ENCODE data around the gene C6orf47. TPM values are rescaled to one million over a fixed set of nuclear protein-coding genes. Genes with fewer than 3 reads are reported as not detected.

Gene C6orf47
- total RNA-seq, 1 experiment from 2014 or later = 19.4 TPM

- DNase-seq = no peak
- ChIA-PET CTCF (no interaction called here), POLR2A (interaction anchor here (1.5 to 1.7 kb wide), 3 partner anchors 11 to 37 kb away, joined by 4 read pairs; no protein-coding TSS in a partner anchor)
- Histone ChIP-seq H3K4me3 (ENCODE audit: low read depth, low read length) (peak overlapping the region; percentile 50), H3K36me3 (ENCODE audit: control insufficient read depth, insufficient read depth, low read length) (peaks cover 5% of the 10 kb centered on the region), H3K27me3 (replicated peaks; ENCODE audit: control insufficient read depth, insufficient read depth, low read length) (no peaks in the 10 kb centered on the region), H3K4me1 (peaks cover 35% of the 10 kb centered on the region), H3K9me3 (no peaks in the 10 kb centered on the region)
- H3K9me3 Mint-ChIP-seq (ENCODE audit: unreplicated experiment) = no peaks in the 10 kb centered on the region
- peak overlapping the region; percentile 87 for H3K27ac Mint-ChIP-seq (ENCODE audit: unreplicated experiment)
- H3K4me1 Mint-ChIP-seq (ENCODE audit: low read depth, unreplicated experiment) = peaks cover 21% of the 10 kb centered on the region
- H3K27me3 Mint-ChIP-seq (ENCODE audit: insufficient read depth, unreplicated experiment) = no peaks in the 10 kb centered on the region
- no peak for TF ChIP-seq CTCF (IDR thresholded peaks at IDR 0.05; ENCODE audit: insufficient read depth in 1 of 2, low read depth in 1 of 2, low read length in 1 of 2, severe bottlenecking in 1 of 2, unreplicated experiment in 1 of 2)
- BruUV-seq (replicated peaks) = TSS peak; percentile 37
- H3K36me3 Mint-ChIP-seq (ENCODE audit: insufficient read depth, unreplicated experiment) = peaks cover 30% of the 10 kb centered on the region
- intact Hi-C loops (cut with micrococcal nuclease; ENCODE audit: unreplicated experiment) = loop anchor here (2.0 to 5.0 kb wide), 2 partner anchors 21 to 35 kb away; partner anchors contain the start of genes CLIC1 and LY6G5C
- H3K4me3 Mint-ChIP-seq (ENCODE audit: unreplicated experiment) = peak overlapping the region; percentile 91
These were observed 41.3 kb upstream of the C6orf47 start for GRCh38 chr6:31701666-31702404.

GRCh38 chr6:31700740-31701401 is 40.3 kb upstream of the C6orf47 start:
- peaks cover 39% of the 10 kb centered on the region for H3K36me3 Mint-ChIP-seq (ENCODE audit: insufficient read depth, unreplicated experiment)
- Histone ChIP-seq H3K4me3 (ENCODE audit: low read depth, low read length) (peak overlapping the region; percentile 50), H3K27me3 (replicated peaks; ENCODE audit: control insufficient read depth, insufficient read depth, low read length) (no peaks in the 10 kb centered on the region), H3K4me1 (peaks cover 37% of the 10 kb centered on the region), H3K9me3 (no peaks in the 10 kb centered on the region), H3K36me3 (ENCODE audit: control insufficient read depth, insufficient read depth, low read length) (peaks cover 5% of the 10 kb centered on the region)
- CTCF ChIA-PET = no interaction called here
- TF ChIP-seq CTCF (IDR thresholded peaks at IDR 0.05; ENCODE audit: insufficient read depth in 1 of 2, low read depth in 1 of 2, low read length in 1 of 2, severe bottlenecking in 1 of 2, unreplicated experiment in 1 of 2) = no peak
- peaks cover 28% of the 10 kb centered on the region for H3K4me1 Mint-ChIP-seq (ENCODE audit: low read depth, unreplicated experiment)
- no peaks in the 10 kb centered on the region for H3K27me3 Mint-ChIP-seq (ENCODE audit: insufficient read depth, unreplicated experiment)
- DNase-seq = peak in 1 of 2 experiments; percentile 42
- TSS peak; percentile 33 for BruUV-seq (replicated peaks)
- peak overlapping the region; percentile 91 for H3K4me3 Mint-ChIP-seq (ENCODE audit: unreplicated experiment)
- H3K27ac Mint-ChIP-seq (ENCODE audit: unreplicated experiment) = peak overlapping the region; percentile 74
- POLR2A ChIA-PET = no interaction called here
- H3K9me3 Mint-ChIP-seq (ENCODE audit: unreplicated experiment) = no peaks in the 10 kb centered on the region
- intact Hi-C loops (cut with micrococcal nuclease; ENCODE audit: unreplicated experiment) = loop anchor here (5.0 kb wide), 1 partner anchor 36 kb away; the partner anchor contains the start of gene CLIC1

GRCh38 chr6:31697555-31697954 is 37.0 kb upstream of the C6orf47 start:
- TF ChIP-seq CTCF (IDR thresholded peaks at IDR 0.05; ENCODE audit: insufficient read depth in 1 of 2, low read depth in 1 of 2, low read length in 1 of 2, severe bottlenecking in 1 of 2, unreplicated experiment in 1 of 2) = no peak
- Histone ChIP-seq H3K27me3 (replicated peaks; ENCODE audit: control insufficient read depth, insufficient read depth, low read length) (no peaks in the 10 kb centered on the region), H3K36me3 (ENCODE audit: control insufficient read depth, insufficient read depth, low read length) (peaks cover 6% of the 10 kb centered on the region), H3K9me3 (no peaks in the 10 kb centered on the region), H3K4me3 (ENCODE audit: low read depth, low read length) (no peak overlapping the region), H3K4me1 (peaks cover 33% of the 10 kb centered on the region)
- Mint-ChIP-seq H3K36me3 (ENCODE audit: insufficient read depth, unreplicated experiment) (peaks cover 54% of the 10 kb centered on the region), H3K27me3 (ENCODE audit: insufficient read depth, unreplicated experiment) (no peaks in the 10 kb centered on the region), H3K9me3 (ENCODE audit: unreplicated experiment) (no peaks in the 10 kb centered on the region), H3K4me3 (ENCODE audit: unreplicated experiment) (no peak overlapping the region), H3K4me1 (ENCODE audit: low read depth, unreplicated experiment) (peaks cover 28% of the 10 kb centered on the region), H3K27ac (ENCODE audit: unreplicated experiment) (peak overlapping the region; percentile 2)
- intact Hi-C loops (cut with micrococcal nuclease; ENCODE audit: unreplicated experiment) = no loop called here
- BruUV-seq (replicated peaks) = no TSS peak
- ChIA-PET CTCF (no interaction called here), POLR2A (no interaction called here)
- DNase-seq = no peak

Data from Caco-2 (cell line).